GM10248 (cell line): Measurements from ENCODE around the gene PLD5.
"Not testable (repeated sequence)": the region's sequence is repeated elsewhere in the genome, so short reads cannot be mapped to it uniquely, and the experiment has no call there.

Experiments
- CTCF ChIA-PET: fragments of 300-600 bp; sonication (Branson Sonifier 250); formaldehyde crosslinking; extraction: SDS; loops from one replicate; lab custom pipeline; 2021; ENCODE audit warnings: antibody characterized with exemption; lab: Yijun Ruan, JAX
- POLR2A ChIA-PET: fragments of 350-650 bp; sonication (Branson Sonifier 250); formaldehyde crosslinking; extraction: SDS; loops from one replicate; lab custom pipeline; 2020; ENCODE audit warnings: antibody characterized with exemption; lab: Yijun Ruan, JAX
- DNase-seq: peaks from one replicate; pipeline ENCODE4 v3.0.0; 2012; ENCODE audit errors: extremely low spot score
- CTCF ChIP-seq: IDR thresholded peaks from 2 replicates; pipeline ENCODE4 v1.5.1; 2012; ENCODE audit warnings: mild to moderate bottlenecking, low read depth; ENCODE audit errors: extremely low read depth, missing control alignments, control extremely low read depth

Gene PLD5

GRCh38 chr1:242468784-242469183 is 55.7 kb downstream of the PLD5 start:
- CTCF ChIA-PET = interaction anchor here (1.3 kb wide), 1 partner anchor 9 kb away, joined by 3 read pairs; no protein-coding TSS in a partner anchor
- DNase-seq = no peak
- no peak for TF ChIP-seq CTCF
- POLR2A ChIA-PET = no interaction called here

- CTCF ChIA-PET = interaction anchor here (0.7 to 2.9 kb wide), 3 partner anchors 13 to 852 kb away, joined by 3 to 12 read pairs (median 4); no protein-coding TSS in a partner anchor
- POLR2A ChIA-PET = no interaction called here
- peak; percentile 38 for DNase-seq
- peak; percentile 51 for TF ChIP-seq CTCF
Observed at GRCh38 chr1:242467556-242468145, 56.8 kb downstream of the PLD5 start.

- CTCF ChIA-PET = no interaction called here
- no peak for DNase-seq
- POLR2A ChIA-PET = no interaction called here
- no peak for TF ChIP-seq CTCF
Observed at GRCh38 chr1:242462867-242463266, 61.6 kb downstream of the PLD5 start.

GRCh38 chr1:242459740-242460139 is 64.8 kb downstream of the PLD5 start:
- DNase-seq, CTCF ChIA-PET, POLR2A ChIA-PET: not testable (repeated sequence)

- ChIA-PET CTCF (interaction anchor here (1.1 to 1.4 kb wide), 3 partner anchors 15 to 567 kb away, joined by 3 read pairs; no protein-coding TSS in a partner anchor), POLR2A (no interaction called here)
- no peak for TF ChIP-seq CTCF
- no peak for DNase-seq
Observed at GRCh38 chr1:242456726-242457269, 67.7 kb downstream of the PLD5 start.

GRCh38 chr1:242455052-242455361 is 69.5 kb downstream of the PLD5 start:
- POLR2A ChIA-PET = no interaction called here
- TF ChIP-seq CTCF = no peak
- DNase-seq = no peak
- CTCF ChIA-PET = interaction anchor here (0.8 to 3.4 kb wide), 13 partner anchors 9 to 1834 kb away, joined by 3 to 22 read pairs (median 4); partner anchors contain the start of gene BECN2
